Uterus (tissue), 2 donors: ENCODE data around the gene ALG14.

Experiments used
- POLR2A ChIP-seq, 2 donors: fragments of 450-650 bp; IDR thresholded peaks; one replicate each; pipeline ENCODE4 v1.6.1; 2016; ENCODE audit warnings: antibody characterized with exemption in 2 of 2, mild to moderate bottlenecking in 1 of 2, moderate library complexity in 1 of 2
- TF ChIP-seq, protein P1 (sequence below), 4 experiments: fragments of 200-600 bp in 2 of 4; fragments of 450-650 bp in 2 of 4; sonication (generic) in 2 of 4; IDR thresholded peaks; one replicate each; pipeline ENCODE4 v1.5.1; 2016 to 2019; ENCODE audit warnings: antibody characterized with exemption in 4 of 4, mild to moderate bottlenecking in 2 of 4, moderate library complexity in 1 of 4

DNA sequence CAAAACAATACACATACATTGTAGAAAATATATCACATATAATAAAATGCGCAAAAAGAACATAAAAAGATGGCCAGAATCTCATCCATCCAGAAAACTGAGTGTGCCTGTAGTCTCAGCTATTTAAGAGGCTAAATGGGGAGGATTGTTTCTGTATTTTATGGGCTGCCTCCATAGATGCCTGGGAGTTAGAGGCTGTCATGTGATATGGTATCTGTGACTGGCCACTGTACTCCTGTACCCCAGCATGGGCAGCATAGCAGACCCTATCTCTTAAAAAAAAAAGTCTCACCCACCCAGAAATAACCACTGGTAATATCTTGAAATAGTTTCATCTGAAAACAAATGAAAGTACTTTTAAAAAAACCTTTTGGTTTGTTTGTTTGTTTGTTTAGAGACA lies 40.9 kb upstream of the ALG14 start:
- TF ChIP-seq POLR2A (IDR thresholded peaks at IDR 0.05): no peak
- TF ChIP-seq, protein P1, sequence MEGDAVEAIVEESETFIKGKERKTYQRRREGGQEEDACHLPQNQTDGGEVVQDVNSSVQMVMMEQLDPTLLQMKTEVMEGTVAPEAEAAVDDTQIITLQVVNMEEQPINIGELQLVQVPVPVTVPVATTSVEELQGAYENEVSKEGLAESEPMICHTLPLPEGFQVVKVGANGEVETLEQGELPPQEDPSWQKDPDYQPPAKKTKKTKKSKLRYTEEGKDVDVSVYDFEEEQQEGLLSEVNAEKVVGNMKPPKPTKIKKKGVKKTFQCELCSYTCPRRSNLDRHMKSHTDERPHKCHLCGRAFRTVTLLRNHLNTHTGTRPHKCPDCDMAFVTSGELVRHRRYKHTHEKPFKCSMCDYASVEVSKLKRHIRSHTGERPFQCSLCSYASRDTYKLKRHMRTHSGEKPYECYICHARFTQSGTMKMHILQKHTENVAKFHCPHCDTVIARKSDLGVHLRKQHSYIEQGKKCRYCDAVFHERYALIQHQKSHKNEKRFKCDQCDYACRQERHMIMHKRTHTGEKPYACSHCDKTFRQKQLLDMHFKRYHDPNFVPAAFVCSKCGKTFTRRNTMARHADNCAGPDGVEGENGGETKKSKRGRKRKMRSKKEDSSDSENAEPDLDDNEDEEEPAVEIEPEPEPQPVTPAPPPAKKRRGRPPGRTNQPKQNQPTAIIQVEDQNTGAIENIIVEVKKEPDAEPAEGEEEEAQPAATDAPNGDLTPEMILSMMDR (IDR thresholded peaks at IDR 0.05): no peak
